K562 (cell line): ENCODE data around the gene GLIS1. TPM values are rescaled to one million over a fixed set of nuclear protein-coding genes. Genes with fewer than 3 reads are reported as not detected.

Experiments used
- ATAC-seq: fragments of 200-7000 bp; cut with Tn5 transposase; 3 replicates; pipeline ENCODE4 v1.9.1; 2020; ENCODE audit warnings: moderate library complexity
- BruUV-seq: library from RNA; stranded (reverse); fragments of 400-500 nt; replicated peaks from 2 replicates; lab custom pipeline; 2021; lab: Mats Ljungman, UMichigan
- CTCF ChIA-PET: fragments of 300-600 bp; formaldehyde crosslinking; extraction: SDS; loops from one replicate; lab custom pipeline; 2021; ENCODE audit warnings: low intra/inter-chr PET ratio; lab: Yijun Ruan, JAX
- POLR2A ChIA-PET: fragments of 300-600, 350-650 bp; sonication (Branson Sonifier 250); formaldehyde crosslinking; extraction: SDS; loops from one replicate; lab custom pipeline; 2021; ENCODE audit warnings: antibody characterized with exemption, inconsistent platforms; lab: Yijun Ruan, JAX
- DNase-seq, 4 experiments: peaks; one replicate each; pipeline versions ENCODE4 v3.0.0 to v3.0.0-alpha.2; 2011 to 2018; ENCODE audit warnings: low spot score in 3 of 4, mixed read lengths in 3 of 4; ENCODE audit errors: extremely low read depth in 1 of 4
- FAIRE-seq: peaks from 2 replicates; lab custom pipeline; 2011; peaks lifted over from hg19 to GRCh38; lab: Jason Lieb, UNC
- H2AFZ ChIP-seq: 2 replicates; pipeline ENCODE4 v1.6.0; 2011; ENCODE audit warnings: low read depth, low read length, control low read depth, inconsistent platforms
- H3K27ac ChIP-seq: fragments of 200-600 bp; 3 replicates; pipeline ENCODE4 v1.8.0; 2011; ENCODE audit warnings: low read depth, mild to moderate bottlenecking, control low read depth, inconsistent platforms, low read length, moderate library complexity, mixed read lengths; ENCODE audit errors: extremely low read depth
- H3K27me3 ChIP-seq, 2 experiments: fragments of 300-600 bp in 1 of 2; 2 replicates in 1 of 2; 3 replicates in 1 of 2; pipeline versions ENCODE4 v1.6.0 to v1.8.0; 2011; ENCODE audit warnings: inconsistent platforms in 2 of 2, low read length in 2 of 2, mild to moderate bottlenecking in 1 of 2, mixed read lengths in 1 of 2, moderate library complexity in 1 of 2; ENCODE audit not compliant: control insufficient read depth in 2 of 2, insufficient read depth in 2 of 2
- H3K36me3 ChIP-seq: fragments of 300-600 bp; 3 replicates; pipeline ENCODE4 v1.8.0; 2011; ENCODE audit warnings: mild to moderate bottlenecking, low read length, inconsistent platforms; ENCODE audit not compliant: control insufficient read depth, insufficient read depth
- H3K4me1 ChIP-seq, 2 experiments: fragments of 200-600 bp in 1 of 2; replicated peaks in 1 of 2; 2 replicates in 1 of 2; 3 replicates in 1 of 2; pipeline versions ENCODE4 v1.5.1 to v1.8.0; 2011; ENCODE audit warnings: inconsistent platforms in 2 of 2, low read length in 2 of 2, mild to moderate bottlenecking in 1 of 2, mixed read lengths in 1 of 2, moderate library complexity in 1 of 2; ENCODE audit not compliant: control insufficient read depth in 2 of 2, insufficient read depth in 2 of 2
- H3K4me2 ChIP-seq: 2 replicates; pipeline ENCODE4 v1.6.1; 2011; ENCODE audit warnings: low read length, control low read depth, inconsistent platforms, mixed read lengths; ENCODE audit not compliant: insufficient read depth
- H3K4me3 ChIP-seq: fragments of 200-600 bp; sonication (generic), shearing (Covaris generic); 2 replicates; pipeline ENCODE4 v1.5.1; 2016; ENCODE audit warnings: control low read depth, inconsistent platforms
- H3K79me2 ChIP-seq: fragments of 200-600 bp; 3 replicates; pipeline ENCODE4 v1.8.0; 2011; ENCODE audit warnings: low read length, inconsistent platforms; ENCODE audit not compliant: control insufficient read depth, insufficient read depth
- H3K9ac ChIP-seq, 2 experiments: 2 replicates each; pipeline versions ENCODE4 v1.6.0 to v1.6.1; 2011; ENCODE audit warnings: low read depth in 2 of 2, low read length in 2 of 2, control low read depth in 1 of 2, inconsistent platforms in 1 of 2, mild to moderate bottlenecking in 1 of 2, mixed read lengths in 1 of 2; ENCODE audit not compliant: insufficient read depth in 1 of 2
- H3K9me1 ChIP-seq: one replicate; pipeline ENCODE4 v1.6.0; 2011; ENCODE audit warnings: inconsistent platforms, mild to moderate bottlenecking, low read length, moderate library complexity; ENCODE audit not compliant: control insufficient read depth, insufficient read depth
- H3K9me3 ChIP-seq: replicated peaks from 2 replicates; pipeline ENCODE4 v1.5.1; 2011; ENCODE audit warnings: low read depth, low read length, inconsistent platforms; ENCODE audit not compliant: control insufficient read depth, insufficient read depth
- H4K20me1 ChIP-seq: replicated peaks from 2 replicates; pipeline ENCODE4 v1.6.1; 2011; ENCODE audit warnings: low read length, inconsistent platforms, mixed read lengths; ENCODE audit not compliant: control insufficient read depth, insufficient read depth
- DACH1 ChIP-seq: fragments of 450-650 bp; IDR thresholded peaks from 2 replicates; pipeline ENCODE4 v1.6.1; 2018; ENCODE audit not compliant: partially characterized antibody
- GATA2 ChIP-seq: sonication (generic); formaldehyde crosslinking; IDR thresholded peaks from 2 replicates; pipeline ENCODE4 v1.4.0; 2020; ENCODE audit warnings: mild to moderate bottlenecking, missing genetic modification reagents
- MCM3 ChIP-seq: fragments of 450-650 bp; IDR thresholded peaks from 2 replicates; pipeline ENCODE4 v1.6.1; 2016
- NONO ChIP-seq, 2 experiments: fragments of 200-400 bp in 1 of 2; fragments of 450-650 bp in 1 of 2; formaldehyde crosslinking in 1 of 2; IDR thresholded peaks; 2 replicates each; pipeline ENCODE4 v1.6.1; 2017; ENCODE audit warnings: low read depth in 2 of 2, mild to moderate bottlenecking in 2 of 2, moderate library complexity in 2 of 2, low read length in 1 of 2
- SAFB2 ChIP-seq: fragments of 200-400 bp; formaldehyde crosslinking; IDR thresholded peaks from 2 replicates; pipeline ENCODE4 v1.6.1; 2018; ENCODE audit warnings: borderline replicate concordance, low read length, low read depth, moderate library complexity; ENCODE audit not compliant: severe bottlenecking
- TFE3 ChIP-seq: fragments of 450-650 bp; formaldehyde crosslinking; IDR thresholded peaks from 2 replicates; pipeline ENCODE4 v1.4.0; 2020; ENCODE audit warnings: mild to moderate bottlenecking, mixed read lengths
- ZBTB7A ChIP-seq: IDR thresholded peaks from 2 replicates; pipeline ENCODE4 v1.6.1; 2011; ENCODE audit warnings: low read depth, mild to moderate bottlenecking, low read length, moderate library complexity, borderline replicate concordance; ENCODE audit not compliant: control insufficient read depth
- ZMIZ1 ChIP-seq, 2 experiments: fragments of 150-350 bp in 1 of 2; IDR thresholded peaks; 2 replicates each; pipeline ENCODE4 v1.6.1; 2012 to 2016; ENCODE audit warnings: low read depth in 2 of 2, low read length in 2 of 2, mild to moderate bottlenecking in 1 of 2, moderate library complexity in 1 of 2
- WGBS: fragments of 100-300 bp; shearing (Covaris generic); methylation state at CpG from one replicate; pipeline ENCODE4 v1.1.6; 2016; ENCODE audit warnings: low coverage, mixed read lengths; ENCODE audit not compliant: insufficient coverage; ENCODE audit errors: missing lambda C conversion rate; 5-methylcytosine and 5-hydroxymethylcytosine counted together
- in situ Hi-C: fragments of 300-500 bp; cut with MboI; formaldehyde crosslinking; loops from 4 replicates; pipeline ENCODE4 v1.15.0; 2018; ENCODE audit warnings: inconsistent platforms, mixed read lengths
- intact Hi-C: fragments of 100-400 bp; cut with micrococcal nuclease; formaldehyde crosslinking; loops from 2 replicates; pipeline ENCODE4 v1.14.2; 2022
- polyA plus RNA-seq, 8 experiments: library from polyadenylated mRNA; depleted of rRNA in 4 of 8; stranded (reverse) in 5 of 8; unstranded in 3 of 8; fragments of >200 nt; fragmentation: Nextera tagmentation in 2 of 8; fragmentation: Illumina TruSeq in 1 of 8; extraction: Ambion mirVana in 2 of 8; extraction: Trizol in 1 of 8; gene quantifications; 2 replicates each; pipeline versions ENCODE4 v1.2.1 to v1.2.3, GENCODE V29; 2011 to 2014; ENCODE audit warnings: inconsistent platforms in 1 of 8, missing spikeins in 1 of 8
- total RNA-seq, 7 experiments: library from RNA; depleted of rRNA in 6 of 7; stranded (reverse); fragments of >200 nt in 6 of 7; fragmentation: Illumina TruSeq in 2 of 7; extraction: Trizol in 2 of 7; gene quantifications; 2 replicates each; pipeline versions ENCODE4 v1.2.1 to v1.2.3, GENCODE V29; 2011 to 2021; ENCODE audit warnings: low replicate concordance in 1 of 7

GLIS1 gene
- total and polyA plus RNA-seq, 9 of the 15 experiments (the other 6 are each of a cell fraction or from before 2014, with no cell fraction given): not detected

GRCh38 chr1:53721088-53721487 is 17.9 kb downstream of the GLIS1 start:
- Histone ChIP-seq H3K27ac (no peak overlapping the region), H3K36me3 (no peaks in the 10 kb centered on the region), H3K4me3 (no peak overlapping the region), H4K20me1 (no peaks in the 10 kb centered on the region; the same call in 1 of the 2 replicates), H3K9ac (no peak overlapping the region), H3K9me1 (no peaks in the 10 kb centered on the region), H3K4me1 (no peaks in the 10 kb centered on the region), H3K79me2 (no peaks in the 10 kb centered on the region), H2AFZ (no peak overlapping the region), H3K27me3 (peaks cover 18 to 41% of the 10 kb centered on the region in 2 experiments; a peak in 4 of 5 replicates), H3K4me2 (no peak overlapping the region), H3K9me3 (no peaks in the 10 kb centered on the region)
- FAIRE-seq (no peak), DNase-seq (no peak), ATAC-seq (no peak)
- POLR2A ChIA-PET: interaction anchor here (0.6 kb wide), 1 partner anchor 61 kb away, joined by 3 read pairs; no protein-coding TSS in a partner anchor
- intact Hi-C loops (no loop called here), in situ Hi-C loops (no loop called here)
- WGBS: 3% methylated on average over 4 of the region's 4 CpGs
- no peak for TF ChIP-seq SAFB2
- no peak for TF ChIP-seq TFE3 (CRISPR knock-in tag)
- no peak for TF ChIP-seq MCM3
- TF ChIP-seq DACH1: no peak
- TF ChIP-seq NONO (IDR thresholded peaks at IDR 0.05; ENCODE audit: low read depth in 2 of 2, low read length in 1 of 2): no peak
- TF ChIP-seq ZMIZ1 (IDR thresholded peaks at IDR 0.05; ENCODE audit: low read depth in 2 of 2, low read length in 2 of 2): no peak
- TF ChIP-seq GATA2 (CRISPR knock-in tag): no peak
- no peak for TF ChIP-seq ZBTB7A
- CTCF ChIA-PET: no interaction called here
- BruUV-seq: no TSS peak
